OCI-LY7 (cell line): ENCODE measurements around the gene NTM. TPM values are rescaled to one million over a fixed set of nuclear protein-coding genes. Genes with fewer than 3 reads are reported as not detected.
"Not testable (repeated sequence)": the region's sequence is repeated elsewhere in the genome, so short reads cannot be mapped to it uniquely, and the experiment has no call there.

Experiments
- BruUV-seq: library from RNA; stranded (reverse); fragments of 400-500 nt; replicated peaks from 2 replicates; lab custom pipeline; 2021; lab: Mats Ljungman, UMichigan
- CTCF ChIA-PET: fragments of 300-600 bp; sonication (Branson Sonifier 250); formaldehyde crosslinking; loops from one replicate; lab custom pipeline; 2022; ENCODE audit warnings: antibody characterized with exemption; ENCODE audit not compliant: unreplicated experiment; lab: Charles Lee
- POLR2A ChIA-PET: fragments of 300-600 bp; sonication (Branson Sonifier 250); formaldehyde crosslinking; loops from one replicate; lab custom pipeline; 2022; ENCODE audit warnings: antibody characterized with exemption; lab: Charles Lee
- DNase-seq: peaks from one replicate; pipeline ENCODE4 v3.0.0-alpha.2; 2015; ENCODE audit warnings: low spot score
- H2AFZ ChIP-seq: fragments of 200-600 bp; sonication (generic), shearing (Covaris generic); 2 replicates; pipeline ENCODE4 v1.6.1; 2014; ENCODE audit warnings: mild to moderate bottlenecking, antibody characterized with exemption, low read length, moderate library complexity
- H3K27ac ChIP-seq: fragments of 200-600 bp; sonication (generic); 2 replicates; pipeline ENCODE4 v1.5.1; 2014; ENCODE audit warnings: mixed run types, low read depth, mild to moderate bottlenecking, moderate library complexity, low read length, inconsistent platforms; ENCODE audit not compliant: poor library complexity, severe bottlenecking
- H3K36me3 ChIP-seq: fragments of 200-600 bp; sonication (generic); 2 replicates; pipeline ENCODE4 v1.6.1; 2014; ENCODE audit warnings: mild to moderate bottlenecking, antibody characterized with exemption, low read length, moderate library complexity, mixed read lengths; ENCODE audit not compliant: insufficient read depth
- H3K4me1 ChIP-seq: fragments of 200-600 bp; sonication (generic); 2 replicates; pipeline ENCODE4 v1.5.1; 2014; ENCODE audit warnings: mild to moderate bottlenecking, low read length; ENCODE audit not compliant: insufficient read depth, poor library complexity, severe bottlenecking
- H3K4me2 ChIP-seq: fragments of 200-600 bp; sonication (generic); 2 replicates; pipeline ENCODE4 v1.6.1; 2014; ENCODE audit warnings: mild to moderate bottlenecking, low read length
- H3K4me3 ChIP-seq: fragments of 200-600 bp; sonication (generic); 2 replicates; pipeline ENCODE4 v1.5.1; 2014; ENCODE audit warnings: mild to moderate bottlenecking, low read depth, low read length; ENCODE audit not compliant: poor library complexity, severe bottlenecking
- H3K79me2 ChIP-seq: fragments of 200-600 bp; sonication (generic); 2 replicates; pipeline ENCODE4 v1.6.1; 2016; ENCODE audit warnings: low read depth, mild to moderate bottlenecking, low read length, moderate library complexity, mixed read lengths; ENCODE audit not compliant: insufficient read depth
- H3K9me2 ChIP-seq: fragments of 200-600 bp; sonication (generic); 2 replicates; pipeline ENCODE4 v1.6.1; 2016; ENCODE audit warnings: mild to moderate bottlenecking, low read length, mixed read lengths; ENCODE audit not compliant: insufficient read depth
- H3K9me3 ChIP-seq: fragments of 200-600 bp; sonication (generic); 2 replicates; pipeline ENCODE4 v1.6.1; 2014; ENCODE audit warnings: mild to moderate bottlenecking, mixed run types, low read length, mixed read lengths
- H4K20me1 ChIP-seq: fragments of 200-600 bp; sonication (generic); 2 replicates; pipeline ENCODE4 v1.6.1; 2014; ENCODE audit warnings: mild to moderate bottlenecking, antibody characterized with exemption, low read length, moderate library complexity, mixed read lengths; ENCODE audit not compliant: insufficient read depth
- CTCF ChIP-seq: fragments of 200-600 bp; sonication (generic); conservative IDR thresholded peaks from 2 replicates; pipeline ENCODE4 v1.5.1; 2014; ENCODE audit warnings: mild to moderate bottlenecking, antibody characterized with exemption, low read length, moderate library complexity, mixed read lengths
- EZH2phosphoT487 ChIP-seq: fragments of 200-600 bp; sonication (generic); IDR thresholded peaks from 2 replicates; pipeline ENCODE4 v1.6.1; 2018; ENCODE audit warnings: low read depth, borderline replicate concordance, mild to moderate bottlenecking, mixed run types, antibody characterized with exemption, low read length, moderate library complexity, mixed read lengths
- intact Hi-C: fragments of 100-400 bp; cut with micrococcal nuclease; formaldehyde crosslinking; loops from one replicate; pipeline ENCODE4 v1.10.0; 2022; ENCODE audit not compliant: unreplicated experiment
- total RNA-seq, 2 experiments: library from RNA; depleted of rRNA in 1 of 2; stranded (reverse); fragments of >200 nt in 1 of 2; shearing (Covaris generic) in 1 of 2; gene quantifications; 2 replicates each; pipeline ENCODE4 v1.2.3, GENCODE V29; 2014 to 2022

NTM gene
- total RNA-seq, 2 experiments from 2014 or later = not detected

DNA sequence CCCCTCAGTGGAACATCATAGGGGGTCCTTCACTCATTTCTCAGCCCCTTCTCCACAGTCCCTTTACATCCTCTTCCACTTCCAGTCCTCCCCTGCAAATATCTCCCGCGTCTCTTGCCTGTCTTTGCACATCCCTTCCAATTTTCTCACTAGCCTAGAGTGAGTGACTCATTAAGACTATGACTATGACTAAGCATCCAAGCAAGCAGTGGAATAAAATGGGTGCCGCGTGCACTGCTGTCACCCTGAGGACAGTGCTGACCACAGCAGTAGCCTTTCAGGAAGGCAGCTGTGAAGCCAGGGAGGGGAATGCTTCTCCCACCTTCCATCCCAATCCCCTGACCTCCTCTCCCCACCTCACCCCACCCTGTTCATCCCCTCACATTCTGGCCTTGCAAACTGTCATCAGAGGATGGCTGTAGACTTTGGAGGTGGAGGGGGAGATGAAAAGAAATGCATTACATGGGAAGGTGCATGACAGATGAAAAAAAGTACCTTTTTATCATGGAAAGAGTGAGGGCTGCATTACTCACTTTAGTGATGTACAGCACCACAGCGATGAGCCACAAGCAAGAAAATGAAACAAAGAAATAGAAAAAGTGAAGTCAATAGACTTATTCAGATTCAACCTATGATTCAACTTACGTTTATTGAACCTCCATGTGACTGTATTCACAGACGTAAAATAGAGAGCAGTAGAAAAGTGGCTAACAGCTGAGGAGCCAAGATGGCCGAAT, 948.2 kb downstream of the NTM start:
- no peak for DNase-seq
- intact Hi-C loops = no loop called here
- Histone ChIP-seq H3K9me2 (no peaks in the 10 kb centered on the region), H3K4me1 (no peaks in the 10 kb centered on the region), H3K9me3 (no peaks in the 10 kb centered on the region), H4K20me1 (no peaks in the 10 kb centered on the region), H2AFZ (no peak overlapping the region), H3K79me2 (no peaks in the 10 kb centered on the region), H3K4me3 (no peak overlapping the region), H3K36me3 (no peaks in the 10 kb centered on the region), H3K27ac (no peak overlapping the region), H3K4me2 (no peak overlapping the region)
- ChIA-PET CTCF (no interaction called here), POLR2A (no interaction called here)
- no TSS peak for BruUV-seq
- TF ChIP-seq CTCF = no peak
- no peak for TF ChIP-seq EZH2phosphoT487

DNA sequence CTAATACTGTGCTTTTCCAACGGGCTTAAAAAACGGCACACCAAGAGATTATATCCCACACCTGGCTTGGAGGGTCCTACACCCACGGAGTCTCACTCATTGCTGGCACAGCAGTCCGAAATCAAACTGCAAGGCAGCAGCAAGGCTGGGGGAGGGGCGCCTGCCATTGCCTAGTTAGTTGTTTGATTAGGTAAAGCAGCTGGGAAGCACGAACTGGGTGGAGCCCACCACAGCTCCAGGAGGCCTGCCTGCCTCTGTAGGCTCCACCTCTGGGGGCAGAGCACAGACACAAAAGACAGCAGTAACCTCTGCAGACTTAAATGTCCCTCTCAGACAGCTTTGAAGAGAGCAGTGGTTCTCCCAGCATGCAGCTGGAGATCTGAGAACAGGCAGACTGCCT, 949.0 kb downstream of the NTM start:
- CTCF ChIA-PET, H3K9me3 ChIP-seq, H3K36me3 ChIP-seq, H4K20me1 ChIP-seq, H3K79me2 ChIP-seq, H2AFZ ChIP-seq, DNase-seq, POLR2A ChIA-PET, intact Hi-C loops, H3K4me3 ChIP-seq, H3K27ac ChIP-seq, H3K4me2 ChIP-seq, H3K4me1 ChIP-seq, BruUV-seq, H3K9me2 ChIP-seq: not testable (repeated sequence)

GRCh38 chr11:132330515-132330914, 960.1 kb downstream of the NTM start:
- intact Hi-C loops = no loop called here
- no peaks in the 10 kb centered on the region for H3K9me2 ChIP-seq
- no peak overlapping the region for H3K4me3 ChIP-seq
- H3K4me2 ChIP-seq = no peak overlapping the region
- no peak overlapping the region for H2AFZ ChIP-seq
- H3K27ac ChIP-seq = no peak overlapping the region
- ChIA-PET CTCF (no interaction called here), POLR2A (no interaction called here)
- DNase-seq = no peak
- no peaks in the 10 kb centered on the region for H3K36me3 ChIP-seq
- no peaks in the 10 kb centered on the region for H3K9me3 ChIP-seq
- BruUV-seq = no TSS peak
- H3K4me1 ChIP-seq = no peaks in the 10 kb centered on the region
- H4K20me1 ChIP-seq = no peaks in the 10 kb centered on the region
- no peak for TF ChIP-seq EZH2phosphoT487
- no peaks in the 10 kb centered on the region for H3K79me2 ChIP-seq
